ENCODE data around the gene SRR. TPM values are rescaled to one million over a fixed set of nuclear protein-coding genes. Genes with fewer than 3 reads are reported as not detected.
A peak's percentile ranks its signal among the peaks of the same experiment; 100 is the strongest.

The SRR gene
- total RNA-seq, 3 donors from 2014 or later (not counting 1 experiment from before 2014, with no cell fraction given): 6.4 to 11.1 (median 7.9) TPM

DNA sequence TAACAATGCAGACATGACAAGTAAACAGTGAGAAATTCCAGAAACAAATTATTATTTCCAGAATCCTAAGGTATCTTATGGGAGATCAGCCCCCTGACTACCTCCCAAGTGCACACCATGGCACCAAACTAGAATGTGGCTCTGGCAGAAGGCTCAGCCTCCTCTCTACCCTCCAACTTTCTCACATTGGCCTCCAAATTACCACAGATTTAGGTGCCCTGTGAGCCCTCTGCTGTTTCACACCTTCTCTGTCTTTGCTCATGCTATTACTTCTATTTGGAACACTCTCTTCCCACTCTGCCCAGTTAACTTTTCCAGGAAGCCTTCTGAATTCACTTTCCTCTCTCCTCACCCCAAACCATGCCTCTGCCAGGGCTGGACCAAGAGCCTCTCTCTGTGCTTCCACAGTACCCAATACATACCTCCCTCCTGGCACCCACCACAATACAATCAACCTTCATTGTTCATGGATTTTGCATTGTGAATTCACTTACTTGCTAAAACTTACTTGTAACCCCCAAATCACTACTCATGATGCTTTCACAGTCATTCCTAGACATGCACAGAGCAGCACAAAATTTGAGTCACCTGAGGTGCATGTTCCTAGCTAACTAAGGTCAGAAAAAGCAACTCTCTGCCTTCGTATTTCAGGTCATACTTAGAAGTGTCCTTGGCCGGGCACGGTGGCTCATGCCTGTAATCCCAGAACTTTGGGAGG, 31.6 kb upstream of the SRR start:
- DNase-seq (peak in 1 of 2 donors; percentile 31), ATAC-seq (peak; percentile 54 to 81 (median 75))
- peak overlapping the region; percentile 13 to 43 for H3K27ac Mint-ChIP-seq
- intact Hi-C loops (cut with micrococcal nuclease): no loop called here
- WGBS (ENCODE audit: insufficient coverage): 95% methylated on average over 3 of the region's 3 CpGs
- H3K36me3 Mint-ChIP-seq: no peaks in the 10 kb centered on the region
- TF ChIP-seq, protein P1, sequence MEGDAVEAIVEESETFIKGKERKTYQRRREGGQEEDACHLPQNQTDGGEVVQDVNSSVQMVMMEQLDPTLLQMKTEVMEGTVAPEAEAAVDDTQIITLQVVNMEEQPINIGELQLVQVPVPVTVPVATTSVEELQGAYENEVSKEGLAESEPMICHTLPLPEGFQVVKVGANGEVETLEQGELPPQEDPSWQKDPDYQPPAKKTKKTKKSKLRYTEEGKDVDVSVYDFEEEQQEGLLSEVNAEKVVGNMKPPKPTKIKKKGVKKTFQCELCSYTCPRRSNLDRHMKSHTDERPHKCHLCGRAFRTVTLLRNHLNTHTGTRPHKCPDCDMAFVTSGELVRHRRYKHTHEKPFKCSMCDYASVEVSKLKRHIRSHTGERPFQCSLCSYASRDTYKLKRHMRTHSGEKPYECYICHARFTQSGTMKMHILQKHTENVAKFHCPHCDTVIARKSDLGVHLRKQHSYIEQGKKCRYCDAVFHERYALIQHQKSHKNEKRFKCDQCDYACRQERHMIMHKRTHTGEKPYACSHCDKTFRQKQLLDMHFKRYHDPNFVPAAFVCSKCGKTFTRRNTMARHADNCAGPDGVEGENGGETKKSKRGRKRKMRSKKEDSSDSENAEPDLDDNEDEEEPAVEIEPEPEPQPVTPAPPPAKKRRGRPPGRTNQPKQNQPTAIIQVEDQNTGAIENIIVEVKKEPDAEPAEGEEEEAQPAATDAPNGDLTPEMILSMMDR (IDR thresholded peaks at IDR 0.05): no peak
- H3K4me3 Mint-ChIP-seq: peak overlapping the region; percentile 52
- H3K27ac ChIP-seq (ENCODE audit: low read length): no peak overlapping the region
- H3K27me3 ChIP-seq (ENCODE audit: control insufficient read depth, insufficient read depth, low read length): no peaks in the 10 kb centered on the region
- no peaks in the 10 kb centered on the region for H3K27me3 Mint-ChIP-seq (ENCODE audit: low read depth in 2 of 2)
- H3K36me3 ChIP-seq (ENCODE audit: control insufficient read depth, insufficient read depth, low read length): peaks cover 5% of the 10 kb centered on the region
- H3K4me3 ChIP-seq (ENCODE audit: low read length): no peak overlapping the region
- no peaks in the 10 kb centered on the region for H3K9me3 Mint-ChIP-seq
- peaks cover 43 to 57% of the 10 kb centered on the region in 2 donors for H3K4me1 Mint-ChIP-seq
- H3K9me3 ChIP-seq (ENCODE audit: control insufficient read depth, insufficient read depth, low read length): no peaks in the 10 kb centered on the region
- H3K4me1 ChIP-seq (ENCODE audit: control insufficient read depth, insufficient read depth, low read length): peaks cover 60% of the 10 kb centered on the region

DNA sequence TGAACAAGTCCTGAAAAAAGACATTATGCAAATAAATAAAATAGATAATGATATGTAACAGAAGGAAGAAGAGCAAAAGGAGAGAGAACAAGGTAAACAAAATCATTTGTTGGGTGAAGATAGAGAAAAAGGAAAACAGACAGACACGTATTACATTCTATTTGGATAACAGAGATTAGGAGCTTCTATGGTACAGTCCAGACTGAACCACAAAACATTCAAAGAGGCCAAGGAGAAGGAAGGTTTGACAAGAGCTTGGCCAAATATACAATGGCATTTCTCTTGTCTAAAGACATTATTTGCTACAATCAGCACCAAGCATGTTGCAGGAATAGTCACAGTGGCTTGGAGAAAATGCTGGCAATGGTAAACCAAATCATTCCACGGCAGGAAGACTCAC, 29.3 kb upstream of the SRR start:
- no peak for DNase-seq
- H3K9me3 Mint-ChIP-seq: no peaks in the 10 kb centered on the region
- TF ChIP-seq, protein P1 (IDR thresholded peaks at IDR 0.05): no peak
- H3K27ac ChIP-seq (ENCODE audit: low read length): no peak overlapping the region
- H3K27me3 Mint-ChIP-seq (ENCODE audit: low read depth in 2 of 2): no peaks in the 10 kb centered on the region
- intact Hi-C loops (cut with micrococcal nuclease): no loop called here
- H3K27ac Mint-ChIP-seq: no peak overlapping the region
- no peak for ATAC-seq
- H3K27me3 ChIP-seq (ENCODE audit: control insufficient read depth, insufficient read depth, low read length): no peaks in the 10 kb centered on the region
- WGBS (ENCODE audit: insufficient coverage): 0% methylated on average over 1 of the region's 2 CpGs
- H3K36me3 ChIP-seq (ENCODE audit: control insufficient read depth, insufficient read depth, low read length): peaks cover 12% of the 10 kb centered on the region
- H3K9me3 ChIP-seq (ENCODE audit: control insufficient read depth, insufficient read depth, low read length): no peaks in the 10 kb centered on the region
- H3K36me3 Mint-ChIP-seq: peaks cover 7% of the 10 kb centered on the region
- peaks cover 38% of the 10 kb centered on the region for H3K4me1 ChIP-seq (ENCODE audit: control insufficient read depth, insufficient read depth, low read length)
- peaks cover 37 to 48% of the 10 kb centered on the region in 2 donors for H3K4me1 Mint-ChIP-seq
- no peak overlapping the region for H3K4me3 Mint-ChIP-seq
- no peak overlapping the region for H3K4me3 ChIP-seq (ENCODE audit: low read length)

DNA sequence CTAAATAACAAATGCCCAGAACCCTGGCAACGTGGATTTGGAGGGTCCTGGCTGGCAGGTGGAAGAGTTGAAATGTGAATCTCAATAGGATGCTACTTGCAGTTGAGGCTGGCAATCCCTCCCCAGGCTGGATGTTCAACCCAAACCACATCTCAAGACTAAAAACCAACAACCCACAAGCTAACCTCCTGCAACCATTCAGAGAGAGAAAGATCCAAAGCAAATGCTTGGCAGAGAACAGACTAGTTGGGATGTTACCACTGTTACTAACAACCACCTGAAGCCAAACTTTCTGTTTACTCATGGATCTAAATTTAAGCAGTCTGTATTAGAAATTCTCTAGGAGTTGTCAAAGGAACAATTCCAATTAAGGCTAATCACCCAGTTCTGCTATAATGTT, 28.0 kb upstream of the SRR start:
- peak overlapping the region in 1 of 2 donors; percentile 75 for H3K27ac Mint-ChIP-seq
- no peak overlapping the region for H3K27ac ChIP-seq (ENCODE audit: low read length)
- H3K9me3 Mint-ChIP-seq: no peaks in the 10 kb centered on the region
- 43% methylated on average over 1 of the region's 1 CpG for WGBS (ENCODE audit: insufficient coverage)
- no peak overlapping the region for H3K4me3 ChIP-seq (ENCODE audit: low read length)
- TF ChIP-seq, protein P1 (IDR thresholded peaks at IDR 0.05): no peak
- no peaks in the 10 kb centered on the region for H3K9me3 ChIP-seq (ENCODE audit: control insufficient read depth, insufficient read depth, low read length)
- peaks cover 19% of the 10 kb centered on the region for H3K36me3 ChIP-seq (ENCODE audit: control insufficient read depth, insufficient read depth, low read length)
- DNase-seq (peak in 1 of 2 donors; percentile 52), ATAC-seq (peak in 1 of 3 donors; percentile 40)
- H3K4me1 Mint-ChIP-seq: peaks cover 37 to 38% of the 10 kb centered on the region in 2 donors
- no peaks in the 10 kb centered on the region for H3K27me3 ChIP-seq (ENCODE audit: control insufficient read depth, insufficient read depth, low read length)
- peaks cover 29% of the 10 kb centered on the region for H3K4me1 ChIP-seq (ENCODE audit: control insufficient read depth, insufficient read depth, low read length)
- H3K27me3 Mint-ChIP-seq (ENCODE audit: low read depth in 2 of 2): no peaks in the 10 kb centered on the region
- intact Hi-C loops (cut with micrococcal nuclease): no loop called here
- peaks cover 15% of the 10 kb centered on the region for H3K36me3 Mint-ChIP-seq
- H3K4me3 Mint-ChIP-seq: peak overlapping the region; percentile 8
